ENCODE results near the gene RNASE9. TPM values are rescaled to one million over a fixed set of nuclear protein-coding genes. Genes with fewer than 3 reads are reported as not detected.

RNASE9 gene
- polyA plus RNA-seq, 1 experiment, result not detected

Other genes starting within 250 kb of the RNASE9 start
- 54.2 and 69.2 TPM in 2 replicates for gene CCNB1IP1, start 227.8 kb downstream of the RNASE9 start, polyA plus RNA-seq (2011; rRNA removed)
- gene PARP2, start 217.4 kb downstream of the RNASE9 start, polyA plus RNA-seq (2011; rRNA removed), result 11.8 and 12.3 TPM in 2 replicates
- gene TEP1, start 147.5 kb downstream of the RNASE9 start, polyA plus RNA-seq (2011; rRNA removed), result 18.6 and 18.8 TPM in 2 replicates
- 0.06 and 0.09 TPM in 2 replicates for gene KLHL33, start 124.9 kb downstream of the RNASE9 start, polyA plus RNA-seq (2011; rRNA removed)
- 23.6 and 29.2 TPM in 2 replicates for gene OSGEP, start 106.2 kb downstream of the RNASE9 start, polyA plus RNA-seq (2011; rRNA removed)
- gene APEX1, start 105.8 kb downstream of the RNASE9 start, polyA plus RNA-seq (2011; rRNA removed), result 240 and 274 TPM in 2 replicates
- gene PIP4P1, start 99.6 kb downstream of the RNASE9 start, polyA plus RNA-seq (2011; rRNA removed), result 24.5 and 29.9 TPM in 2 replicates
- 23.1 and 25.3 TPM in 2 replicates for gene PNP, start 91.6 kb downstream of the RNASE9 start, polyA plus RNA-seq (2011; rRNA removed)
- not detected in 2 replicates for gene RNASE10, start 55.5 kb downstream of the RNASE9 start, polyA plus RNA-seq (2011; rRNA removed)
- gene RNASE11, start 27.0 kb upstream of the RNASE9 start, polyA plus RNA-seq (2011; rRNA removed), result not detected in 2 replicates
- gene RNASE12, start 30.3 kb upstream of the RNASE9 start, polyA plus RNA-seq (2011; rRNA removed), result not detected in 2 replicates
- gene OR6S1, start 80.6 kb upstream of the RNASE9 start, polyA plus RNA-seq (2011; rRNA removed), result not detected in 2 replicates
- 15.8 and 19.0 TPM in 2 replicates for gene RNASE4, start 123.5 kb upstream of the RNASE9 start, polyA plus RNA-seq (2011; rRNA removed)
- gene ANG, start 127.7 kb upstream of the RNASE9 start, polyA plus RNA-seq (2011; rRNA removed), result 5.1 TPM in 2 replicates
- not detected in 2 replicates for gene EDDM3A, start 184.8 kb upstream of the RNASE9 start, polyA plus RNA-seq (2011; rRNA removed)
- gene EDDM3B, start 207.4 kb upstream of the RNASE9 start, polyA plus RNA-seq (2011; rRNA removed), result not detected in 2 replicates
- gene RNASE6, start 220.2 kb upstream of the RNASE9 start, polyA plus RNA-seq (2011; rRNA removed), result not detected in 2 replicates
- not detected in 2 replicates for gene RNASE1, start 241.8 kb upstream of the RNASE9 start, polyA plus RNA-seq (2011; rRNA removed)